Esophagus muscularis mucosa (tissue), 4 donors: Measurements from ENCODE around the gene SYNGAP1.

Source experiments
- EP300 ChIP-seq: sonication (generic); formaldehyde crosslinking; IDR thresholded peaks from one replicate; pipeline ENCODE4 v1.6.1; 2017; ENCODE audit warnings: antibody characterized with exemption
- POLR2AphosphoS5 ChIP-seq, 2 donors: sonication (generic); formaldehyde crosslinking; IDR thresholded peaks; one replicate each; pipeline ENCODE4 v1.6.1; 2017; ENCODE audit warnings: antibody characterized with exemption in 2 of 2
- TF ChIP-seq, protein P1 (sequence below), 3 experiments: fragments of 200-600 bp in 2 of 3; fragments of 450-650 bp in 1 of 3; sonication (generic) in 2 of 3; IDR thresholded peaks; one replicate each; pipeline ENCODE4 v1.5.1; 2017 to 2019; ENCODE audit warnings: antibody characterized with exemption in 3 of 3, mild to moderate bottlenecking in 2 of 3, moderate library complexity in 1 of 3

DNA sequence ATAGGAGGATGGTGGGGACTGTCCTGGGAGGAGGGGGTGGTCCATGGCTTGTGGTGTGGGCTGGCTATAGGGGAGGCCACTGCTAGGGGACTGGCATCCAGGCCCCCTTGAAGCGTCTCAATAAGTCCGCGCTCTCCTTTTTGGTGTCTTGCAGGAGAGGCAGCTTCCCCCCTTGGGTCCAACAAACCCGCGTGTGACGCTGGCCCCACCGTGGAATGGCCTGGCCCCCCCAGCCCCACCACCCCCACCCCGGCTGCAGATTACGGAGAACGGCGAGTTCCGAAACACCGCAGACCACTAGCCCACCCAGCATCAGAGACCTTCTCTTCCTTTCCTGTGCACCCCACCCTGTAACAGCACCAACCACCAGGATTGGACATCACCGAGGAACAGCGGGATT is 31.7 kb downstream of the SYNGAP1 start:
- TF ChIP-seq, protein P1, sequence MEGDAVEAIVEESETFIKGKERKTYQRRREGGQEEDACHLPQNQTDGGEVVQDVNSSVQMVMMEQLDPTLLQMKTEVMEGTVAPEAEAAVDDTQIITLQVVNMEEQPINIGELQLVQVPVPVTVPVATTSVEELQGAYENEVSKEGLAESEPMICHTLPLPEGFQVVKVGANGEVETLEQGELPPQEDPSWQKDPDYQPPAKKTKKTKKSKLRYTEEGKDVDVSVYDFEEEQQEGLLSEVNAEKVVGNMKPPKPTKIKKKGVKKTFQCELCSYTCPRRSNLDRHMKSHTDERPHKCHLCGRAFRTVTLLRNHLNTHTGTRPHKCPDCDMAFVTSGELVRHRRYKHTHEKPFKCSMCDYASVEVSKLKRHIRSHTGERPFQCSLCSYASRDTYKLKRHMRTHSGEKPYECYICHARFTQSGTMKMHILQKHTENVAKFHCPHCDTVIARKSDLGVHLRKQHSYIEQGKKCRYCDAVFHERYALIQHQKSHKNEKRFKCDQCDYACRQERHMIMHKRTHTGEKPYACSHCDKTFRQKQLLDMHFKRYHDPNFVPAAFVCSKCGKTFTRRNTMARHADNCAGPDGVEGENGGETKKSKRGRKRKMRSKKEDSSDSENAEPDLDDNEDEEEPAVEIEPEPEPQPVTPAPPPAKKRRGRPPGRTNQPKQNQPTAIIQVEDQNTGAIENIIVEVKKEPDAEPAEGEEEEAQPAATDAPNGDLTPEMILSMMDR (IDR thresholded peaks at IDR 0.05): no peak
- TF ChIP-seq POLR2AphosphoS5 (IDR thresholded peaks at IDR 0.05) (no peak), EP300 (no peak)
